Measurements from ENCODE around the gene SH3GL2.

SH3GL2 gene

DNA sequence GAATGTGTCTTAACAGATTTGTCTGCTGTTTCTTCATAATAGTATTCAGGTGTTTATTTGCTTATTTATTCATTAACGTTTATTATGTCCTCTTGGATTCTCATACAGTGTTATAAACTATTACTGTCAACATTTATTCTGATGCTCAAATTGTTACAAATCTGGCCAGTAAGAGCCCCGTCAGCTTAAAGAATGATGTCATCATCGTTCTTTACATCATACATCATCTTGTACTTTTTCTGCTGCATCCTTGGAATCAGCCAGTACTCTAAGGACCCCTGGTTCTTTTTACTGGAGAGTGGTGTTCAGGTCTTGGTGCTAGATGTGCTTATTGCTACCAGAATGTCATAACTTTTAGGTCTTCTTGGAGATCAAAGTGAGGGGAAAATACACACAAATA, 86.6 kb downstream of the SH3GL2 start:
- no peak for DNase-seq

GRCh38 chr9:17669206-17669605, 90.3 kb downstream of the SH3GL2 start:
- no peak for DNase-seq

DNA sequence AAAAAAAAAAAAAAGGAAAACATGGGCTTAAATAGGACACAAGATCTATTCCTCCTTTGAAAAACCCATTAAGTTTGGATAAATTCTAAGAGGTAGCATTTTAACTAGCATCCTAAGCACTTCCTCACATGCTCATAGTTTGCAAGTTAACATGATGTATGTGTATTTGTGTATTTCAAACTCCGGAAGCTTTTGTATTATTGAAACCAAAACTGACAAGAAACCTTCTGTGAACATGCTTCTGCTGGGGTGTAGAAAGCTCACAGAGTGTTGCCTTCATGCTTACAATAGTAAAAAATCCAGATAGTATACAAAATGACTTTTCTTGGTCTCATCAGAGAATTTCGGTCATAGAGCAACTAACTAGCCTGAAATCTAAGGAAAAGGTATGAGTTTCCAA, 103.8 kb downstream of the SH3GL2 start:
- DNase-seq = no peak

- DNase-seq = no peak
Measured at GRCh38 chr9:17688834-17689233, 110.0 kb downstream of the SH3GL2 start.

- DNase-seq = no peak
Measured at GRCh38 chr9:17694336-17694735, 115.5 kb downstream of the SH3GL2 start.

DNA sequence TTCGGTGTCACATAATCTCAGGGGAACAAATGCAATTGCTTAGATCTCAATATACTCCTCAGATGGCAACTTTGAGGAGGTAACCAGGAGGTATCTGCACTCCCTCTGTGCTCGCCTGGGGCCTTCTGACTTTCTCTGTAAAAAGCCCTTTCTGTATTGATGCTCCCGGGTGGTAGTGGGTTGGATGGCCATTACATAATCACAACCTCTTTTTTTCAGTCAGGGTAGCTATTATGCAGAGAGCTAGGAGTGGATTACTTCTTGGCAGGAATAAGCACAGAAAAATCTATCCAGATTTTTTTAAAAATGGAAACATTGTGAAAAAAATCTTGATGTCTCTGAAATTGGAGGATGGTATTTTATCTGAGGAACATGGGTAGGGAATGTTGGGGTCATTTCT, 116.6 kb downstream of the SH3GL2 start:
- no peak for DNase-seq

DNA sequence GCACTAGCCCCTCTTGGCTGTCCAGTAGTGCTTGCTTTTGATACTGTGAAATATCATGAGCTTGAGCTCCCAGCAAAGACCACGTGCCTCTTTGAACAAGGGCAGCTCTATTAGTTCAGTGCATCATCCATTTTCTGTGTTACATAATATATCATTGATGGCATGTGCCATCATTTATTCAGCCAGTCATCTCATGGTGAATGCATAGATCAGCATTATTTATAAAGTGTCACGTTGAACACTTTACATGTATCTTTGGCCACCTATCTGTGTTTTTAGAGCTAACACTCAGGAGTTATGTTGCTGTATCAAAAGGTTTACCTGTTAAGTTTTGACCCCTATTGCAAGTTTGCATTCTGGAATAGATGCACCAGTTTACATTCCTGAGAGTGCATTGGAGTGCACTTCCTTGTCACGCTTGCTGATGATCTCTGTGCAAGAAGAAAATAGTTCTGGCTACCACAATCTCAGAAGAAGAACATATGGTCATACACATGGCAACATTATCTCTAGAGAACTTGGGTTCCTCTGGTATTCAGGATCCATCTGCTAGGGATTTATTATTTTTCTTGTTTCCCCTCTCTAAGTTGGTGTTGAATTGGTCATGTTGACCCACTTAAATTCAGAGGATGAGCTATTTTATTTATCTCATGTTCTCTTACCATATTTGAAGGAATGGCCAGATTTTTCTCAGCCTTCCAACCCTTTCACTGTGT, 120.9 kb downstream of the SH3GL2 start:
- no peak for DNase-seq

GRCh38 chr9:17706347-17706746, 127.5 kb downstream of the SH3GL2 start:
- no peak for DNase-seq

DNA sequence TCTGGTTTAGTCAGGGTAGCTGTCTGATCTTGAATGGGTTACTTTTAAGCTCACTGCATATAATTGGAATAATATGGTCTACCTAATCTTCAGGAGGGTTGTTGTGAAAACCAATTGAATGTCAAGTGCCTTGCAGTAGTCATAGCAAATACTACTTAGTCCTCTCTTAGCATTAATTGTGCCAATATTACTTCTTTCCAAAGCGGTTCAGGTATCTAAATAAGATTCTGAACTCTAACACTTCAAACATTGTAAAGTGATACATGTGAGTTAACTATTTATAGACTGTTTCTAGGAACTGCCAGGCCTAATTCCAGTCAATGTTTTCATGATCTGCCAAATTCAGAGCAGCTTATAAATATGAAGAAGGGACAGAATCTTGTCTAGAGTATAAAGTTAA, 140.2 kb downstream of the SH3GL2 start:
- DNase-seq = no peak

DNA sequence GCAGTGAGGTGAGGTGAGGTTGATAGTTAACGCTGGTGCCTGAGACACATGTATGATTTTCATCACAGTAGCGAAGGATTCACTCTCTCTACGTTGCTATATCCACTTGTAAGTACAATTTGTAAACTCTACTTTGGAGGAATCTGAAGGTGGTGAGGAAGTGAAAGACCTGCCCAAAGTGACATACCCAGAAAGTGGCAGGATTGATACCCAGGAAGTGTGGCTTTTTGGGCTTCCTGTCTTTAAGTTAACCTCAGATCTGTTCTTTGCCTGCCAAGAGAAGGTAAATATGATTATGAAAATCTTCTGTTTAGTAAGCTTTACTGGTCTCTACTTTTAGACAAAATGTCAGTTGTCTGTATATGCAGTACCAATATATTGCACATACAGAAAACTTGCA, 143.1 kb downstream of the SH3GL2 start:
- no peak for DNase-seq

- DNase-seq = no peak
Measured at GRCh38 chr9:17723656-17724055, 144.8 kb downstream of the SH3GL2 start.

DNA sequence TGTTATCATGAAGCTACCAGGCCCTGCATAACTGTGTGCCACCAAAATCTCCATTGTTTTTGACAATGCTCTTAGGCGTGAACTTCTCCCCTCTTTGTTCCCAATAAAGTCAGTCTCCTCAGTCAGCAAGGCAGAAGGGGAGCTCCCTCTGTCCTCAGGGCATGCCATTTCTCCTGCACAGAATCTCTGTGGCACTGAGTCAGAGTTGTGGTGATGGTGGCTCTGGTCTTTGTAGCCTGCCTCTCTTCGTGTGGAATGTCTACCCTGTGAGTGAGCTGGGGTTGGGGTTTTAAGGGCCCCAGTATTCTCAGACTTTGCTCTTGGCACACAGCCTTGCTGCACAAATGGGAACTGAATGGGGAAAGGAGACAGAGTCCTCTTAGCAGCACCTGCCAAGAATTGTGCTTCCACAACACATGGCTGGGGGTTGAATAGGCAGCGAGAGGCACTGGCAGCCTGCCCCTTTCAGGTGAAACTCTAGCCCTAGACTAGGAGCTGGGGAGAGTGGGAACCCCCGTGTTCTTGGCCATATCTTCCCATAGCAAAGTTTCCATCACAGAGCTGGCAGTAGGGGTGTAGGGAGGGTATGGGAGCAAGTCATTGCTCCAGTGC, 146.6 kb downstream of the SH3GL2 start:
- DNase-seq = no peak

GRCh38 chr9:17726298-17726697, 147.4 kb downstream of the SH3GL2 start:
- DNase-seq = no peak

DNA sequence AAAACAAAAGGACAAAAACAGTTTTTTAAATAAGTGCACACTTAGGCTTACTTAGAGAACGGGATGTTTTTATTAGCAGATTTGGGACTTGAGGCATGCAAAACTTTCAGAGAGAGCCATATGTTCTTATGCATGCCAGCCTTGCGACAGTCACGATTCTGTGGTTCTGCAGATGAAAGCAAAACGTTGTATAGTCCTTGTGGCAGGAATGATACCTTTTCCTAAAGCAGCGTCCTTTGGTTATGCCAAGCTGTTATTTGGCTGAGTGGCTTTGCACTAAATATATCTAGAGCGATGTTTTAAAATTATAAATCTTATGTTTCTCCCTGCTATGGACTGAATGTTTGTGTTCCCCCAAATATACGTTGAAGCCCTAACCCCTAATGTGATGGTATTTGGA, 152.0 kb downstream of the SH3GL2 start:
- no peak for DNase-seq

DNA sequence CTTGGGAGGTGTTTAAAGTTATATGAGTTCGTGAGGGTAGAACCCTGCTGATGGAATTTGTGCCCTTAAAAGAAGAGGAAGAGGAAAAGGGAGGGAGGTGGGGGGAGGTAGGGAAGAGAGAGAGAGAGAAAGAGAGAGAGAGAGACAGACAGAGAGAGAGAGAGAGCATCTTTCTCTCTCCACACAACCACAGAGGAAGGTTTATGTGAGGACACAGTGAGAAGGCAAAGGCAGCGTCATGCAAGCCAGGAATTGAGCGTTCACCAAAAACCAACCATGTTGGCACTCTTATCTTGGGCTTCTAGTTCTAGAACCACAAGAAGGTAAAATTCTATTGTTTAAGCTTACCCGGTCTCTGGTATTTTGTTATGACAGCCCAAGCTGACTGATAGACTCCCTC, 152.4 kb downstream of the SH3GL2 start:
- DNase-seq = no peak

DNA sequence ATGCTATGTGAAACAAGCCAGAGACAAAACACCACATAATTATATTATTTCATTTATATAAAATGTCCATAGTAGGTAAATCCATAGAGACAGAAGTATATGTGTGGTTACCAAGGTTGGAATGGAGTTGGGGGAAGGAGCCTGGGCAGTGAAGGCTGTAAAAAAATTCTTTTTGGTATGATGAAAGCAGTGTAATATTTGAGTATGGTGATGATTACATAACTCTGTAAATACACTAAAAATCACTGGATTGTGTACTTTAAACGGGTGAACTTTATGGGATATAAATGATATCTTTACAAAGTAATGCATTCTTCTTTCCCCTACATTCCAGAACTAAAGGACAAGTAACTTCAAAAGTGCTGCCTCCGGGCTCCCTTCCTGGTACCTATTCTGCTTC, 155.8 kb downstream of the SH3GL2 start:
- DNase-seq = no peak

DNA sequence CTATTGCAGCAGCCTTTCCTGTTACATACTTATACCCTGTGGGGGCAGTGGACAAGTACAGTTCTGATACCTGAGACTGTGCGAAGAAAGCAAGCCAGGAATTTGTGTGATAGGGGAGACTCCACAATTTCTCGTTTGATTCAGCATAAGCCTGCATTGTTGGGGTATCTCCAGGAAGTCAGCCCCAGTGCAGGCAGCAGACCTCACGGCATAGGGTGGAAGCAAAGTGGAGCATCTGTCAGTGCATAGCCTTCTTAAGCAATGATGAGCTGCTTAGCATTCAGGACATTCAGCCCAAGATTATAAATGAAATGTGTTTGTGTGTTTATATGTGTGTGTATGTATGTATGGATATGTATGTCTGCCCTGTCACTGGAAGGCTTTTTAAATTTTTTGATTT, 157.0 kb downstream of the SH3GL2 start:
- DNase-seq = no peak

- DNase-seq = no peak
Measured at GRCh38 chr9:17739022-17739421, 160.2 kb downstream of the SH3GL2 start.

DNA sequence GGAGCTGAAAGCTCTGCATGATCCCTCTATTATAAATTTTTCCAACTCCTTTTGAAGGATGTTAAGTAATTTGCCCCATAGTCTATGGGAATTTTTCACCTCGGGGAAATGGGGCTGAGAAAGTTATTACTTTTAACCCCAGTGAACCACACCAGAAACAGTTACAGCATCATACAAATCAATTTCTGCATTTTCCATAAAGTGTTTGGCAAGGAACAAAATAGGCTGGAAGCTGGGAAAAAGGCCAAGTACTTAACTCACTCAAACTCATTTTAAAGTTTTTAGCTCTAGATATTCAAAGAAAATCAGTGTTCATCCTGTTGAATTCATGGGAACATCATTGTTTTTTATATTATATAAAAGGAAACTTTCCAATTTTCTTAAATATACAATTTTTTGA, 160.9 kb downstream of the SH3GL2 start:
- DNase-seq = no peak

DNA sequence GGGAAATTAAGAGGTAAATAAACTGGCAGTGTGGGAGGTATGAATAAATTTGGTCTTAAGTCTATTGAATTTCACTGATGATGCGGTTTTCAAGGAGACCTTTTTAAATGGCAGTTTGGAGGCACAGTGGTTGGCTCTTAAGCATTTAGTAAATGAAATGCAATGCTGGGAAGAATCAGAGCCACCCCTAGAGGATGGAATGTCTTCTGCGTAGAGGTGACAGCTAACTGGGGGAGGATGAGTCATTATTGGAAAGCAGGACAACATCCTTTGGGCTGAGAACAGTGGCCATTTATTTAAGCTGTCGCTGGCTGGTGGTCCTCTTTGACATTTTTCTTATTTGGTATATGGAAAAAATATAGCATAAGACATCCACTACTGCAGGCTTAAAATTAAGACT, 163.2 kb downstream of the SH3GL2 start:
- DNase-seq = no peak

GRCh38 chr9:17744786-17745185, 165.9 kb downstream of the SH3GL2 start:
- DNase-seq = no peak

- DNase-seq = no peak
Measured at GRCh38 chr9:17750269-17750668, 171.4 kb downstream of the SH3GL2 start.

DNA sequence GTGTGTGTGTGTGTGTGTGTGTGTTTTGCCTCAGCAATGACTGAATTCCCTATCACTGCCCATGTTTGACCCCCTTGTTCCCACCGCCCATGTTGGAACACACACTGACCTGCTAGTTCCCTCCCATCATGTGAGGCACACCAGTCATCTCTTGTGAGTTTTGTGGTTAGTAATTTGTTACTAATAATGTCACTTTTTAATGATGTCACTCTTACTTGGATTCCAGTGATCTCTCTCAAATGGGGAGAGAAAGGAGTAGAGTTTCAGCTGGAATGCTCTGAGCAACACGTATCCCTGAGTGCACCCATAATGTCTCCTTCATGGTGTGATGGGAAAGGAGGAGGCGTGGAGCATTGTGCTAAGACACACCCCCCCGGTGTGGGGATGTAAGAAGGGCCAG, 172.6 kb downstream of the SH3GL2 start:
- no peak for DNase-seq

DNA sequence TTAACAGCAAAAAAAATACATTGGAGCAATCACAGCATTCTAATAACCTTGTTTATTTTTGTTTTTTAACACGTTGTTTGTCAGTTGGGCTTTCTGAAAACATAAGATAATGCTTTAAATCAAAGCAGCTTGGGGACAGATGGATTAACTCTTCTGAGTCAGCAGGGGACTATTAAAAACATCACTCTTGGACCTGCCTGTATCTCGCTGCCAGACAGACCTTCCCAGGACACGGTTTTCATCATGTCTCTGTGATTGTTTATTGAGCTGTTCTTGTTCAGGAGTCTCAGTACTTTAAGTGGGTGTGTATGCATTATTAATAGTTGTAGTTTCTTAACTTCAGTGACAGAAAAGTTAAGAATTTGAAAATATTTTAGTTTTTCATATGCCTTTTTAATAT, 173.2 kb downstream of the SH3GL2 start:
- DNase-seq = no peak

- DNase-seq = no peak
Measured at GRCh38 chr9:17757816-17758215, 178.9 kb downstream of the SH3GL2 start.
